T follicular helper cell (primary cell): ENCODE data around the gene KRT74.

ENCODE experiments used
- DNase-seq: peaks from one replicate; pipeline ENCODE4 v3.0.0-alpha.2; 2020; ENCODE audit warnings: low read depth

The KRT74 gene

GRCh38 chr12:52573306-52573705 is 337 bp downstream of the KRT74 start:
- DNase-seq: no peak

- DNase-seq: no peak
Observed at GRCh38 chr12:52570511-52570910, 3.1 kb downstream of the KRT74 start.

- no peak for DNase-seq
Observed at GRCh38 chr12:52568111-52568510, 5.5 kb downstream of the KRT74 start.

GRCh38 chr12:52566847-52567291 is 6.8 kb downstream of the KRT74 start:
- DNase-seq: no peak

- DNase-seq: no peak
Observed at GRCh38 chr12:52564582-52564981, 9.1 kb downstream of the KRT74 start.

GRCh38 chr12:52561880-52562449 is 11.7 kb downstream of the KRT74 start:
- DNase-seq: no peak

- no peak for DNase-seq
Observed at GRCh38 chr12:52559979-52560378, 13.7 kb downstream of the KRT74 start.

- no peak for DNase-seq
Observed at GRCh38 chr12:52558781-52559445, 14.7 kb downstream of the KRT74 start.

- no peak for DNase-seq
Observed at GRCh38 chr12:52557476-52557875, 16.2 kb downstream of the KRT74 start.

GRCh38 chr12:52555577-52555976 is 18.1 kb downstream of the KRT74 start:
- DNase-seq: no peak

- DNase-seq: no peak
Observed at GRCh38 chr12:52552681-52553195, 20.9 kb downstream of the KRT74 start, which contains the start of gene KRT71. Gene KRT71, minus strand, starts transcription at chr12:52553145. Its CDS starts 68 bp downstream, at chr12:52553077.

- DNase-seq: no peak
Observed at GRCh38 chr12:52552055-52552454, 21.6 kb downstream of the KRT74 start.

- no peak for DNase-seq
Observed at GRCh38 chr12:52551216-52551865, 22.3 kb downstream of the KRT74 start.

GRCh38 chr12:52546126-52546525 is 27.5 kb downstream of the KRT74 start:
- no peak for DNase-seq

- no peak for DNase-seq
Observed at GRCh38 chr12:52543985-52544883, 29.4 kb downstream of the KRT74 start.

- no peak for DNase-seq
Observed at GRCh38 chr12:52542785-52543318, 30.8 kb downstream of the KRT74 start.

- DNase-seq: no peak
Observed at GRCh38 chr12:52542157-52542556, 31.5 kb downstream of the KRT74 start.

- DNase-seq: no peak
Observed at GRCh38 chr12:52541709-52542108, 31.9 kb downstream of the KRT74 start.

GRCh38 chr12:52540531-52540930 is 33.1 kb downstream of the KRT74 start:
- DNase-seq: no peak

GRCh38 chr12:52539821-52540173 is 33.8 kb downstream of the KRT74 start:
- no peak for DNase-seq

GRCh38 chr12:52539083-52539820 is 34.4 kb downstream of the KRT74 start:
- DNase-seq: no peak
